GM18520 (cell line): ENCODE data around the gene CHST15.

Experiments
- ATAC-seq: cut with Tn5 transposase; IDR thresholded peaks from one replicate; pipeline ENCODE4 v1.9.1; 2021; ENCODE audit not compliant: unreplicated experiment

CHST15 gene

DNA sequence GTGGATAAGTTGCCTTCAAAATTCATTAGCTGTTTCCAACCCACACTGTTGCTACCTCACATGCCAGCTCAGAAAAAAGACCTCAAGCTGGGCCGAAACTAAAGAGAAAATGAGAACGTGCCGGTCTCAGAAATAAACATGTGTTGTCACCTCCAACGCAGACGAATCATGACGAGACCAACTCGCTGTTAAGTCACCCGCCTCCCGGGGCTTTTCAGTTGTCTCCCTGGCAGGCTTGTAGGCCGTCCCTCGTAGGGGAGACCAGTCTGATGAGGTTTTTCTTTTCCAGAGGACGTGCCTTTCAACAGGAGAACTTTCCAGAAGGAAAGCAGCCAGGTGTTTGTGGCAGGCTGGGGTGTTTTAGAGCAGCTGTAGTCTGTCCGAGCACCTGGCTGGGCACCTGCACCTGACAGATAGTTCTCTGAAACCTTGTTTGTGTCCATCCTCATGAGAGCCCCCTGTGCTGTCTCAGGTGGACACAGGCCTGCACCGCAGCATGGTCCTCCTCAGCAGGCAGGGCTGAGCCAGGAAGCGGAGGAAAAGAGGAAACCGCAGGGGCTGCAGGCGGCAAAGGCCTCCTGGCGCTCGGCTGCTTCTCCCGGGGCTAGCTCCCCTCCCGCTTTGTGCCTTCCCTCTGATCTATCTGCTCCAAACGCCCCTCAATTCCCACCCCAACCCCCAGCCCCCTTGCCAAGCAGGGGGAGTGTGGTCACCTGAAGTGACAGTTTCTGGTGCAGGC lies 78.8 kb downstream of the CHST15 start:
- ATAC-seq = no peak

DNA sequence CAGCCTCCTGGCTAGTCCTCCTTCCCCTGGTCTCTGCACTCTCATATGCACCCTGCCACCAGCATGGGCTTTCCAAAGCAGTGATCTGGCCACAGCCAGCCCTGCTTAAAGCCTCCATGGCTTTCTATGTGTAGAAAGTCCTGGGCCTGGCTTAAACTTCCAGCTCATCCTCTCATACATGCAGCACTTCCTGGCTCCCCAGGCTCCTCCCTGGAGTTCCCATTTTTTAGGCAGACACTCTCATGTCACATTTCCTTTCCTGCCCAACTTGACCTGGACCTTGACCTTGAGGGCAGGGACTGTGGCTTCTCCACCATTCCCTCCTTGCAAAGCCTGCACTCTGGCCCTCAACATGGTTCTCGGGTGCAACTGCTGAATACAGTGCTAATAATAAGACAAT lies 79.5 kb downstream of the CHST15 start:
- ATAC-seq = no peak

DNA sequence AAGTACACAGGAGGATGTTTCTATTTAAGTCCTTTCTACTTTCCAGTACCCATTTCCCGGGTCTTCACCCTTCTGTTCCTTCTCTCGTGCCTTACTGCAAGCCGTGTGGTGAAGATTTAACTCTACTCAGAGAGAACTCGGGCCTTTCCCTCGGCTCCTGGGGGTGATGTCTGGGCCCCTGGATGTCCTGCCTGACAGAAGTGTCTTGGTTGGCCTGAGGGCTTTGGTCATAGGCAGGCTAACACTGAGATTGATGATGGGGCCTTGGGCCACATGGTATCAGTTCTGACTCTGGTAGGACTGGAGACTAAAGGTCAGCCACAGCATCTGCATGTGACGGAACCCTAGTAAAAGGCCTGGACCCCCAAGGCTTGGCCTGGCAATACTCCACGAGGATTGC lies 80.4 kb downstream of the CHST15 start:
- ATAC-seq = no peak

DNA sequence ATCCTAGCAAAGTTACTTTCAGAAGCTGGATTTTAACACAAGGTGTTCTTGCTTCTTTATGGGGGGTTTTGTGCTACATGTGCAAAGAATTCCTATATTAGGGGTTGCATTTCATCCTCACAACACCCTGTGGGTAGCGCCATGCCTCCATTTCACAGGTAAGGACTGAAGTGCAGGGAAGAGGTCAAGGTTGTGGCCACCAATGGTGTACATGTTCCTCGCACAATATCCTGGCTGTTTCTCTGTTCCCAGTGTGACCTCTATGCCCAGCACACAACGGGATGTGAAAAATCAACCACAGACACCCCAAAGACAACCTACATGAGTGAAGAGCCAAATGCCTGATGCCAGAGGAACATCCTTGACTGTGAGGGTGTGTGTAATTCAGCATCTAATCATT lies 80.8 kb downstream of the CHST15 start:
- ATAC-seq = no peak

DNA sequence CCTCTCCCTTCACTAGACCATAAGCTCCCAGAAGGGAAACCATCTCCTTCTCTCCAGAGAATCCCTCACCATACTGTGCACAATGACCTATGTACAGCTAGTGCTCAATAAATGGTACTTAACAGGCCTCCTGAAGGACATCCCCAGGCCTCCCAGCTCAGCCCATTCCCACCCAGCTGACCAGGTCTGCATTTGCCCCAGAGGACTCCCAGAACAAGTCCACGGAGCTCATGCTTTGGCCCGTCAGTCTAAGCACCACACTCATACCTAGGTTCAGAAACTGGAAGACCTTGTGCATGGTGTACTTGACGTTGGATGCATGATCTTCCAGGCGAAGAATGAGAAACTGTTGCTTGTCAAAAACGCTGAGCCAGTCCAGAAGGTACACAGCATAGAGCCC lies 81.3 kb downstream of the CHST15 start:
- ATAC-seq = no peak

GRCh38 chr10:124011464-124011863 lies 81.9 kb downstream of the CHST15 start:
- ATAC-seq = no peak

- ATAC-seq = no peak
These were observed 82.8 kb downstream of the CHST15 start for GRCh38 chr10:124010563-124011131.

DNA sequence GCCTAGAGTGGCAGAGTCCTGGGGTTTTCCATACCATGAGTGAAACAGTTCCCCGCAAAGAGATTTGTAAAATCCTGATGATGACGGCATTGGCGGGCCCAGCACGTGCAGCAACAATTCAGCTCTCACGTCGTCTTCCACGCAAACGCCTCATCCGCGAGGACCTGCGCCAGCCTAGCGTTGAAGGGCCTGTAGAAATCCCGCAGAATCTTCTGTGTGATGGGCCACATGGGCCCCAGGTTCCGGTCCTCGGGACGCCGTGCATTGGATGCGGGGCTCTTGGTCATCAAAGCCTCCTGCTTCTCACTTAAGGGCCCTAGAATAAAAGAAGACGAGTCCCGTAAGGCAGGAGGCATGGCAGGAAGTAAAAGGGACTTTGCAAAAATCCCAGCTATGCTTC lies 83.4 kb downstream of the CHST15 start:
- no peak for ATAC-seq

- ATAC-seq = no peak
These were observed 84.0 kb downstream of the CHST15 start for GRCh38 chr10:124009231-124010015.

DNA sequence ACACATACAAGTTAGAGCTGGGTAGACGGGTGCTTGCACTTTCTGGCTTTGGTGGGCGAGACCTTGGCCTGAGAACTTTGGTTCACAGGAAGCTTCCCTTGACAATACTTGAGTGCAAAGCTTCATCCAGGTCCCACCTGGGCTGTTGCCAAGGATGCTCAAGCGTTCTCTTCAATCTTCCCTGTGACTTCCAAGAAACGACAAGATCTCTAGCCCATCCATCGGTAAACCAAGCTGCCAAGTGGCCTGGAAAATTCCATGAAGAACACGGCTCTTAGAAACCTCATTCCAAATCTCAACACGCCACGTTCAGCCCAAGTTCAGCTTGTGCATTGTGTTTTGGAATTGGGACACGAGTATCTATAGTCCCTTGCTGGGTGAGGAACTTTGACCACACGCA lies 84.7 kb downstream of the CHST15 start:
- no peak for ATAC-seq

DNA sequence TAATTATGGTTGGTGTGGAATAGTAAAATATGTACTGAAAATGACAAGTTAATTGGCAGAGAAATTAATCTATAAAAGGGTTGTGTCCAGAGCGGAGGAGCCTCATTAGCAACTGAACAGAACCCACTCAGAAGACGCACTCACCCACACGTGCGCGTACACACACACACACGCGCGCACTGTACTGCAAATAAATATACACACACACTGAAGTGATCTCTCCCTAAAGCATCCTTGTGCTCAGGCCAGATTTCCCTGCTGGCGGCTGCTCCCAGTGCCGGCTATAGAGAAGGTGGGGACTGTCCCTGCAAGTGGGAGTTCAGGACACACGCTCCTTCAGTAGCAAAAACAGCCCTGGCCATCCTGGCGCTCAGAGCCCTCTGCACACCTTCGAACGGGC lies 85.2 kb downstream of the CHST15 start:
- ATAC-seq = no peak

GRCh38 chr10:124007773-124008145 lies 85.6 kb downstream of the CHST15 start:
- no peak for ATAC-seq

DNA sequence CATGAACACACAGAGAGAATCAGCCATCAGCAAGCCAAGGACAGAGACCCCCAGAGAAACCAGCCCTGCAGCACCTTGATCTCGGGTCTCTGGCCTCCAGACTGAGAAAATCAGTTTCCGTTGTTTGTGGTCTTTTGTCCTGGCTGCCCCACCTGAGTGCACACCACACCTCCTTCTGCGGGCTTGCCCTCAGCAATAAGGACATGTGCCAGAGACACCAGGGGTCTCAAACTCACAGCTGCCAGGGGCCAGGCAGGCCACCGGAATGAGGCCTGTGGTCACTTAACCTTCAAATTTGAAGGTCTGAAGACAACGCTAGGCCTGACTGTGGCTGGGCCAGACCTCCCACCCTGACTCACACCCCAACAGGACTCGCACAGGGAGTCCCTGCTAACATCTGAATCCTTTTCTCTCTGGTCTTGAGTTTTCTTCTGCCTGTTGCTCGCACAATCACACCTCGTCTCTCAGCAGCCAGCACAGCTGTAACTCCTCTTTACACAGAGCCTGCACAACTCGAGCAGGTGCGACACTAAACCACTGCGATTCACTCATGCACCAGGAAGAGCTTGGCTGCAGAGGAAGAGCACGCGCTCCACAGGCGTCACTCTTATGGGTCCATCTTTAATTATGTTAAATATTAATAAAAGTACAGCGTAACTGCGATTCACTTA lies 86.2 kb downstream of the CHST15 start:
- no peak for ATAC-seq

DNA sequence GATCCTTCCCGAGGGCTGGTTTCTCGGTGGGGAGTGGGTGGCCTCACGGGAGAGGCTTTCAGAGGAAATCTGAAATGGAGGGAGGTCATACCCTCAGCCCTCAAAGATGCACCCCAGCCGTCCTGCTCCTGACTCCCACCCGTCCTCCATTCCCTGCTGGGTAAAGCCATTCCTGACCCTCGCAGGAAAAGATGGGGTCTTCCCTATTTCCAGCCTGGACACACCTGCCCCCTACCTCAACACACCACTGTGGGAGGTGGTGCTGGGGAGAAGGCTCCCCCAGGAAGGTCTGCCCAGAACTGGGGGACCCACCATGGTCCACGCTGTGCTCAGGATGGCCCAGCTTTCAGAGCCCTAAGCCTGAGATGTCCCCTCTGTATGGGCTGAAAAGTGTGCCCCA lies 86.9 kb downstream of the CHST15 start:
- ATAC-seq = no peak

DNA sequence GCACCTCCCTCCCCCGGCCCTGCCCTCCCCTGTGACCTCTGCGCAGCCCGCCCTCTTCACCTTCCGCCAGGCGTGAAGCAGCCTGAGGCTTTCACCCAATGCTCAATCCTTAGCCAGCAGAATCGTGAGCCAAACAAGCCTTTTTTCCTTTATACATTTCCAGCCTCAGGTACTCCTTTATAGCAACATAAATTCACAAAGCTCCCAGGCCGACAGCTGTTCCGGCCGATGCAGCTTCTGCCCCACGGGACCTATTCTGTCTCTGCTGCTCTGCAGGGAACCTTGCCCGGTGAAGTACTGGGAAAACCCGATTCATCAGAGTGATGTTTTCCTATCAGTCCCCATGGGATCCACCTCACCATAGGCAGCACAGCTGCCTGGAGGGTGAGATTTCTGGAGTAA lies 87.4 kb downstream of the CHST15 start:
- ATAC-seq = no peak

GRCh38 chr10:124005091-124005490 lies 88.3 kb downstream of the CHST15 start:
- no peak for ATAC-seq

DNA sequence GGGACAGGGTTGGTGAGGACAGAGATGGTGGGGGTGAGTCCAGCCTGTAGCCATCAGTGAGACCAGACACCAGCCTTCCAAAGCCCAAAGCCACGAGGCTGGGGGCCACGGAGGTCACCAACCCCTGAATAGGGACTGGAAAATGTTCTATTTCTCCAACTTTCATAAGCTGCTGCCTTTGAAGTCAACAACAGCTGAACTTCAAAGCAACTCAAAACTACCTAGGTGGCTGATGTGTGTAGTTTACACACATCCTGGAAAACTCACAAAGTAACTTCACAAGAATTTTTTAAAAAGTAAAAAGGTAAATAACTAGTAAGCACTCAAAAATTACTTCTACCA lies 88.8 kb downstream of the CHST15 start:
- ATAC-seq = no peak

DNA sequence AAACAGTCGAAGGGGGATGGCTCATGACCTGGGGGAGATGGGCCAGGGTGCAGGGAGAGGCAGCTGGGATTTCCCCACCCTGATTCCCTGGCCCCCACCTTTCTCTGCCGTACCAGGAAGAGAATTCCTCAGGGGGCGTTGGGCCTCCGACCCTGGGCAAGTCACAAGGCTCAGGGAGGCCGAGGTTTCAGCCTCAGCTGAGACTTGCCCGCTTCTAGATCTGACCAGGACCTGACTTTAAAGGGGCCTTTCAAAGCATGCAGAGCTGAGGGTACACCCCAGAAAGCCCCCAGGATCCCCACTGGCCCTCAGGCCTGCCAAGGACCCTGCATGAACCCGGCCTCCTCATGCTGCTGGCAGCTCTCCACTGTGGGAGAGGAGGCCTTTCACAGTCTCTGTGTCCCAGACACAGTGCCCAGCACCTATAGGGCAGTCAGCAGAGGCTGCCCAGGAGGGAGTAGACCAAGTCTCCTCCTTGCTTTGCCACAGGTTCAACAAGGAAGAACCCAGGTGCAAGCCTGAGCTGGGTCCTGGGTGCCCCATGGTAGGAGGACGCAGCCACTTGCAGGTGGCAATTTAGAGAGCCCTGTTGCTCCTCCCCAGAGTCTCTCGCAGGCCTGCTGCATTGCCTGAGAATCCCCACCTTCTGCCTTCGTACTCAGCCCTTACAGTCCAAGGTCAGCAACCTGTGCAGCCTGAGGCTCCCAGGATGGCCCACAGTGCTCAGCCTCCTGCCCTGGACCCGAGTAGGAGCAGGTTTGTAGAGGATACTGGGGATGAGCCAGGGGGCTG lies 89.3 kb downstream of the CHST15 start:
- no peak for ATAC-seq

- ATAC-seq = no peak
These were observed 89.9 kb downstream of the CHST15 start for GRCh38 chr10:124003481-124003870.

DNA sequence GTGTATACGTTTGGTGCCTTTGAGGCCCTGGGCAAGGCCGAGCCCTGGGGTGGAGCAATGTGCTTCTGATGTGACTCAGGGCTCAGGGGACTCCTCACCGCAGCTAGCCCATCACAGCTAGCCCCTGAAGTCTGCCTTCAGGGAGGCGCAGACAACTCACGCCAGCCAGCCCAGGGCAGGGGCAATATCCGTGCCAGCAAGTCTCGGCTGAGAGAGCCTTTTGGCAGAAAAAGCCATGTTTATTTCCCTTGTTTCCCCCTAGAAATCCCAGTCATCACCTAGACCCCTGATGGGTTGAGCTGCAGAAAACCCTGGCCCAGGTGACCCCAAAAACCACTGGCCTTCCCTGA lies 90.4 kb downstream of the CHST15 start:
- ATAC-seq = no peak

- ATAC-seq = no peak
These were observed 90.9 kb downstream of the CHST15 start for GRCh38 chr10:124002391-124003069.
